Measurements from ENCODE around the gene CHRND. TPM values are rescaled to one million over a fixed set of nuclear protein-coding genes. Genes with fewer than 3 reads are reported as not detected.

Gene CHRND
- total RNA-seq, 1 donor from 2014 or later, result not detected

GRCh38 chr2:232502911-232503808, 22.8 kb upstream of the CHRND start:
- intact Hi-C loops (cut with micrococcal nuclease), result no loop called here

- intact Hi-C loops (cut with micrococcal nuclease), result no loop called here
These were observed 22.1 kb upstream of the CHRND start for GRCh38 chr2:232503809-232504323.

GRCh38 chr2:232504438-232504837, 21.5 kb upstream of the CHRND start:
- intact Hi-C loops (cut with micrococcal nuclease), result no loop called here

- intact Hi-C loops (cut with micrococcal nuclease), result no loop called here
These were observed 20.1 kb upstream of the CHRND start for GRCh38 chr2:232505856-232506255.

- intact Hi-C loops (cut with micrococcal nuclease), result no loop called here
These were observed 19.3 kb upstream of the CHRND start for GRCh38 chr2:232506709-232507108.

GRCh38 chr2:232508251-232508650, 17.7 kb upstream of the CHRND start:
- intact Hi-C loops (cut with micrococcal nuclease), result no loop called here

GRCh38 chr2:232511336-232511890, 14.5 kb upstream of the CHRND start:
- intact Hi-C loops (cut with micrococcal nuclease), result no loop called here

- intact Hi-C loops (cut with micrococcal nuclease), result no loop called here
These were observed 13.4 kb upstream of the CHRND start for GRCh38 chr2:232512602-232513001.

GRCh38 chr2:232513353-232513752, 12.6 kb upstream of the CHRND start:
- intact Hi-C loops (cut with micrococcal nuclease), result no loop called here

DNA sequence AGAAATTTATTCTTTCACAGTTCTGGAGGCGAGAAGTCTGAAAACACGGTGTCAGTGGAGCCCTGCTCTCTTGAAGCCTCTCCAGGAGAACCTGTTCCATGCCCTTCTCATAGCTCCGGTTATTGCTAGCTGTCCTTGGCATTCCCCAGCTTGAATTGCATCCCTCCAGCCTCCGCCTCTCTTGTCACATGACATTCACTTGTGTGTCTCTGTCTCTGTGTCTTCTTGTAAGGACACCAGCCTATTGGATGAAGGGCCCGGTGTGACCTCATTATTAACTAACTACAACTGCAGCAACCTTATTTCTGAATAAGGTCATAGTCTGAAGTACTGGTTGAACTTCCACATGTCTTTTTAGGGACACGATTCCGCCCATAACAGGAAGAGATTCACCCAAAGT, 10.3 kb upstream of the CHRND start:
- intact Hi-C loops (cut with micrococcal nuclease), result no loop called here

GRCh38 chr2:232516551-232516950, 9.4 kb upstream of the CHRND start:
- intact Hi-C loops (cut with micrococcal nuclease), result no loop called here

DNA sequence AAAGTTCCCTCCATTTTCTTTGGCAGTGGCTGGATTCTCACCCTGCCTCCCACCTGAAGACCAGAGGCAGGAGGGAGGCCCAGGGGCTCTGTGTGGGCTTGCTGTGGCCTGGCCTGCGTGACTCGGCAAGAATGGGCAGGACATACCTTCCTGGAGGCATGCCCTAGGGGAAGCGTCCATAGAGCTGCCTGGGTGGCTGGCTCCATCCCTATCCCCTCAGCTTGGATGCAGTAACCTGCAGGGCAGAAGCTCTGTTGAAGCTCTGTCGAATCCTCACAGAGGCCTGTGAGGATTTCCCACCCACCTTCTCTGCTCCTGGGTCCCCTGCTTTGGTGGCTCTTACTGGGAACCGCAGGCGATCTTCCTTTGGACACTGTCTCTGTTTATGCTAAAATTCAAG, 7.1 kb upstream of the CHRND start:
- intact Hi-C loops (cut with micrococcal nuclease), result no loop called here

- intact Hi-C loops (cut with micrococcal nuclease), result loop anchor here (5.0 to 10.0 kb wide), 2 partner anchors 78 to 615 kb away; no protein-coding TSS in a partner anchor
These were observed 6.2 kb upstream of the CHRND start, which contains the start of gene PRSS56 for GRCh38 chr2:232519581-232520438. Gene PRSS56, plus strand, starts transcription at chr2:232520388. Its CDS starts 211 bp downstream, at chr2:232520599.

DNA sequence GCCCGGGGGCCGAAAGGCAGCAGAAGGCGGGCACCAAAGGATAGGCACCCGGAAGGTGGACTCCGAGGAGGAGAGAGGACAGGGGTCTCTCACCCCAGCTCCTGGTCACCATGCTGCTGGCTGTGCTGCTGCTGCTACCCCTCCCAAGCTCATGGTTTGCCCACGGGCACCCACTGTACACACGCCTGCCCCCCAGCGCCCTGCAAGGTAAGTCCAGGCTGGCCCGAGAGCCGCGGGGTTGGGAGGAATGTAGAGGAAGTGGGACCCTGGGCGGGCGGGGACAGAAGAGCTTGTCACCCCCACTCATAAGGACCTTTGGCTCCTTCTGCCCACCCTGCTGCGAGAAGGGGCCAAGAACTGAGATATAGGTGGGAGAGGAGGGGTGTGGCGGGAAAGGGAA, 5.5 kb upstream of the CHRND start:
- intact Hi-C loops (cut with micrococcal nuclease), result loop anchor here (5.0 to 10.0 kb wide), 2 partner anchors 78 to 616 kb away; no protein-coding TSS in a partner anchor

GRCh38 chr2:232521098-232521497, 4.9 kb upstream of the CHRND start:
- intact Hi-C loops (cut with micrococcal nuclease), result loop anchor here (5.0 to 10.0 kb wide), 2 partner anchors 79 to 616 kb away; no protein-coding TSS in a partner anchor

GRCh38 chr2:232521959-232522622, 3.9 kb upstream of the CHRND start:
- intact Hi-C loops (cut with micrococcal nuclease), result loop anchor here (5.0 to 10.0 kb wide), 2 partner anchors 80 to 617 kb away; no protein-coding TSS in a partner anchor

DNA sequence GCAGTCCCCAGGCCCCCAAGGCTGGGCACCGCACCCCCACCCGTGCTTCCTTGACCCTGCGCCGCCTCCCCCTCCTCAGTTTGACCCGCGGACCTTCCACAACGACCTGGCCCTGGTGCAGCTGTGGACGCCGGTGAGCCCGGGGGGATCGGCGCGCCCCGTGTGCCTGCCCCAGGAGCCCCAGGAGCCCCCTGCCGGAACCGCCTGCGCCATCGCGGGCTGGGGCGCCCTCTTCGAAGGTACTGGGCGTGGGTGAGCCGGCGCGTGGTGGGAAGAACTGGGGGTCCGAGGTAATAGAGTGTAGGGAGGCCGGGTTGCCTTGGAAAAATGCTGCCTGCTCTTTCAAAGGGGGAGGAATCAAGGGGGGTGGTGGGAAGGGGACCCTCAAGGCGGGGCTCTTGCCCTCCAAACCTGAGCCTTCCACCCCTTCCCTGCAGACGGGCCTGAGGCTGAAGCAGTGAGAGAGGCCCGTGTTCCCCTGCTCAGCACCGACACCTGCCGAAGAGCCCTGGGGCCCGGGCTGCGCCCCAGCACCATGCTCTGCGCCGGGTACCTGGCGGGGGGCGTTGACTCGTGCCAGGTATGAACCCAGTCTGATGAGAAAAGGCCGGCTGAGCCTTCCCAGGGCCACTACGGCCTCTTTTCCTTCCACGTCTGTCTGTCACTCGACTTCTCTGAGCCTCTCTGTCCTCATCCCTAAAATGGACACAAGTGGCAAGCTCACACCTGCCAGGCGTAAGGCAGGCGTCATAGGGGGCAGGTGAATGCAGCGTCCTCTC, 3.1 kb upstream of the CHRND start:
- intact Hi-C loops (cut with micrococcal nuclease), result loop anchor here (5.0 to 10.0 kb wide), 2 partner anchors 81 to 618 kb away; no protein-coding TSS in a partner anchor

- intact Hi-C loops (cut with micrococcal nuclease), result loop anchor here (5.0 to 10.0 kb wide), 2 partner anchors 81 to 619 kb away; no protein-coding TSS in a partner anchor
These were observed 2.6 kb upstream of the CHRND start for GRCh38 chr2:232523402-232523681.

DNA sequence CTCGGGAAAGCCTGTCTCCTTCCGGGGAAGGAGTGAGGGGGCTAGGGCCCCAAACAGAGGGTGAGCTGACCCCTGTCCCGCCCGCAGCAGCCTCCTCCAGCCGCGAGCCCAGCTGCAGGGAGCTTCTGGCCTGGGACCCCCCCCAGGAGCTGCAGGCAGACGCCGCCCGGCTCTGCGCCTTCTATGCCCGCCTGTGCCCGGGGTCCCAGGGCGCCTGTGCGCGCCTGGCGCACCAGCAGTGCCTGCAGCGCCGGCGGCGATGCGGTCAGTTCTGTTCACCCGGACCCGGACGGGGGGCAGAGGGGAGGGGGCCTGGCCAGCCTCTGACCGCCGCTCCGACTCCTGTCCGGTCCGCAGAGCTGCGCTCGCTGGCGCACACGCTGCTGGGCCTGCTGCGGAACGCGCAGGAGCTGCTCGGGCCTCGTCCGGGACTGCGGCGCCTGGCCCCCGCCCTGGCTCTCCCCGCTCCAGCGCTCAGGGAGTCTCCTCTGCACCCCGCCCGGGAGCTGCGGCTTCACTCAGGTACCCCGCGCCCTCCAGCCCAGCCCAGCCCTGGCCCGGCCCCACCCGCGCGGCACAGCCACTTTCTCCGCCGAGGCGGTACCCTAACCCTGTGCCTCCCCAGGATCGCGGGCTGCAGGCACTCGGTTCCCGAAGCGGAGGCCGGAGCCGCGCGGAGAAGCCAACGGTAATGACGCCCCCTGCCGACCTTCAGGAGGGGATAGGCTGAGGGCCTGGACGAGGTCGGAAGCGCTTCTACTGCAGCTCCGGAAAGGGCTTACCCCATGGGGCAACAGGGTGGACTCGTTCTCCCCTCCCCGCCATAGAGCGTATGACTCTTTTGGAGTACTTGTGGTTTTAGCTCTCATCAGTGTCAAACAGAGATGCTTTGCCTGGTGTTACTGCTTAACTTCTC, 2.0 kb upstream of the CHRND start:
- intact Hi-C loops (cut with micrococcal nuclease), result loop anchor here (5.0 to 10.0 kb wide), 2 partner anchors 82 to 619 kb away; no protein-coding TSS in a partner anchor
